Measurements from ENCODE around the gene NRL. TPM values are rescaled to one million over a fixed set of nuclear protein-coding genes. Genes with fewer than 3 reads are reported as not detected.

NRL gene
- total RNA-seq, 1 donor = 0.90 TPM

- H3K4me3 ChIP-seq (ENCODE audit: low read depth, low read length) = no peak overlapping the region
- no peak for TF ChIP-seq CTCF (IDR thresholded peaks at IDR 0.05; ENCODE audit: insufficient read depth, low read length)
- no peak for DNase-seq (ENCODE audit: low read depth)
These were observed 9.0 kb upstream of the NRL start for GRCh38 chr14:24123424-24124417.

- H3K4me3 ChIP-seq (ENCODE audit: low read depth, low read length) = no peak overlapping the region
- no peak for TF ChIP-seq CTCF (IDR thresholded peaks at IDR 0.05; ENCODE audit: insufficient read depth, low read length)
- no peak for DNase-seq (ENCODE audit: low read depth)
These were observed 8.1 kb upstream of the NRL start for GRCh38 chr14:24122898-24123297.

- H3K4me3 ChIP-seq (ENCODE audit: low read depth, low read length) = no peak overlapping the region
- DNase-seq (ENCODE audit: low read depth) = no peak
- no peak for TF ChIP-seq CTCF (IDR thresholded peaks at IDR 0.05; ENCODE audit: insufficient read depth, low read length)
These were observed 7.7 kb upstream of the NRL start for GRCh38 chr14:24122416-24122815.

- DNase-seq (ENCODE audit: low read depth) = no peak
- H3K4me3 ChIP-seq (ENCODE audit: low read depth, low read length) = no peak overlapping the region
- no peak for TF ChIP-seq CTCF (IDR thresholded peaks at IDR 0.05; ENCODE audit: insufficient read depth, low read length)
These were observed 6.5 kb upstream of the NRL start for GRCh38 chr14:24121210-24121609.

- no peak overlapping the region for H3K4me3 ChIP-seq (ENCODE audit: low read depth, low read length)
- no peak for DNase-seq (ENCODE audit: low read depth)
- TF ChIP-seq CTCF (IDR thresholded peaks at IDR 0.05; ENCODE audit: insufficient read depth, low read length) = no peak
These were observed 4.9 kb upstream of the NRL start for GRCh38 chr14:24119691-24120090.

- DNase-seq (ENCODE audit: low read depth) = no peak
- TF ChIP-seq CTCF (IDR thresholded peaks at IDR 0.05; ENCODE audit: insufficient read depth, low read length) = no peak
- no peak overlapping the region for H3K4me3 ChIP-seq (ENCODE audit: low read depth, low read length)
These were observed 2.4 kb upstream of the NRL start for GRCh38 chr14:24117179-24117578.
